GM21367 (cell line): ENCODE data around the gene SIN3B.
"Not testable (repeated sequence)": the region's sequence is repeated elsewhere in the genome, so short reads cannot be mapped to it uniquely, and the experiment has no call there.

ENCODE experiments used
- ATAC-seq: cut with Tn5 transposase; IDR thresholded peaks from one replicate; pipeline ENCODE4 v1.9.1; 2021; ENCODE audit not compliant: unreplicated experiment

The SIN3B gene

DNA sequence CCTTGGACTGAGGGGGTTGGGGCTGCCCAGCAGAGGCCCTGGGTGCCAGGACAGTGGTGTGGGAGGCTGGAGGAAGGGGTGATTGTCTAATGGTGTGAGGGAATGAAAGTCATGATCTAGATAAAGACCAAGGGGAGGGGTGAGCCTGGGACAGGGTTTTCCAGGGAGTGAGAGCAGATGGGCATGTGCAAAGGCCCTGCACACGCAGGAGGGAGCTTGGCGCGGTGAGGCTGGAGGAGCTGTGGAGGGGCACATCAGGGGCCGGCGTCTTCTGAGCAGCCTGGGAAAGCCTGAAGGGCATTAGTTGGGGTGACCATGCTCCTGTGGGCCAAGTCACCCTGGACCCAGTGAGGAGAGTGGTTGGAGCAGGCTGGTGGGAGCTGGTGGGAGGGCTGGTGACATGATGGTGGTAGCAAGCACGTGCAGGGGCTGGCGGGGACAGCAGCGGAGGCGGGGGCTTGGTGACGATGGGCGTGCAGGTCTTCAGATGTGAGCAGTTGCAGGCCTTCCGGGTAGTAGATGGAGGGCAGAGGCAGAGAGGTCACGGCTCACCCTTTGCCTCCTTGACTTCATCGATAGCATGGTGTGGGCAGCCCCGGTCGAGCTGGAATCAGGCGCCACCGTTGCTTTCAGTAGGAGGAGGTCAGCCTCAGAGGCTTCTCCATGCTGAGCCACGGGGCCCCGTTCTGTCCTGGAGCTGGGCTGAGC, 39.4 kb downstream of the SIN3B start:
- no peak for ATAC-seq

DNA sequence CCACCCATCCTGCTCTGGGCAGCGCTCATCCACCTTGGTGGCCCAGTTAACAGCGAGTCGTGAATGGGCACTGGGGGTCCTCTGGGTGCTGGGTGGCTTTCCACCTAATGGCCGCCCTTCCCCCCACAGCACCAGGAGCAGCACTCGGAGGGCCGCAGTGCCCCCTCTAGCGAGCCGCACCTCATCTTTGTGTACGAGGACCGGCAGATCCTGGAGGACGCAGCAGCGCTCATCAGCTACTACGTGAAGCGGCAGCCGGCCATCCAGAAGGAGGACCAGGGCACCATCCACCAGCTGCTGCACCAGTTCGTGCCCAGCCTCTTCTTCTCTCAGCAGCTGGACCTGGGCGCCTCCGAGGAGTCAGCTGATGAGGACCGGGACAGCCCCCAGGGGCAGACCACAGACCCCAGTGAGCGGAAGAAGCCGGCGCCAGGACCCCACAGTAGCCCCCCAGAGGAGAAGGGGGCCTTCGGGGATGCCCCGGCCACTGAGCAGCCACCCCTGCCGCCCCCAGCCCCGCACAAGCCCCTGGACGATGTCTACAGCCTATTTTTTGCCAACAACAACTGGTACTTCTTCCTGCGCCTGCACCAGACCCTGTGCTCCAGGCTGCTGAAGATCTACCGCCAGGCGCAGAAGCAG, 40.3 kb downstream of the SIN3B start:
- ATAC-seq = no peak

DNA sequence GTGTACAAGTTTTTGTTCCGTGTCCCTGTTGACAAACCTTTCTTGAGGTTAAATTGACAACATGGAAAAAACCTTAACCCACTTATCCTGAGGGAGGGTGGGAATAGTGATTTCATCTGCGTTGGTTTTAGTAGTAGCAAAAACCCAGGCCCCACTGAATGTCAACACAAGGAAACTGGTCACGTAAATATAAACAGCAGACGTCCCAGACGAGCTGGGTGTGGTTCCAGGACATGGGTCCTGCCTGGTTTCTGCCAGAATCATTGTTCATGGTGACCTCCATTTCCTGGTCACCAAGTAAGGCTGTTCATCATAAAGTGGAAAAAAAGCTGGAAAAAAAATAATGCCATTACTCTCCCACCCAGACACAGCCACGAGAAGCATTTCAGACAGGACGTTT, 42.7 kb downstream of the SIN3B start:
- ATAC-seq = no peak

DNA sequence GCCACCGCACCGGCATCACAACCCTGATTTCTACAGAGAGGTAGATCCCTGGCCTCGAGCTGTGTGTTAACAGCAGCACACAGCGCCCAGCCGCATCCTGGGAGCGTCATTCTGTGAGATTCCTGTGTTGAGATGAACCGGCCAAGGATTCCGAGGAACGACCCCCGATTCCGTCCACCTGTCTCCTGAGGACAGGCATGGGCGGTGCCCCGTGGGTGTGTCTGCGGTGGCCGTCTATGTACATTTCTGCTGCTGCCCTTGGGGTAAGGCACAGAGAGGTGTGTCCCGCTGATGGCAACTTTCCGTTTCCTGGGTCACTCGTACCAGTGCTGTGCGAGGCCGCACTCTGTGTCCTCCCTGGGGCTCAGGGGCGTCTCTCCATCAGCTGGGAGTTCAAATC, 43.5 kb downstream of the SIN3B start:
- ATAC-seq = no peak

DNA sequence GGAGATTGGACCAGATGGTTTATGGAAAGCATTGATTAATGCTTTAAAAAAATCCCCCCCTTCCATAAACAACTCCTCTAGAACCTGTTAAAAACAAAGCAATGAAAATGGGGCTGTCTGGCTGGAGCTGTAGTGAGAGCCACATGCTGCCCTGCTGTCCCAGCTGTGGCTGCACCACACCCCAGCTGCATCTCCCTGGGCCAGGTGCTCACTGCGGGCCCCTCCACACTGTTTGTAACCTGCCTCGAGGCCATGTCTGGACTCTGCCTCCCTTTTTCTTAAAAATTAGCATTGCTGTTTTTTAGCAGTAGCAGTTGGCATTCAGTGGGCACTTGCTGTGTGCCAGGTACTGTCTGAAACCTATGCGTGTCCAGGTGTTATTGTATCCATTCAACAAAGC, 44.4 kb downstream of the SIN3B start:
- ATAC-seq = no peak

DNA sequence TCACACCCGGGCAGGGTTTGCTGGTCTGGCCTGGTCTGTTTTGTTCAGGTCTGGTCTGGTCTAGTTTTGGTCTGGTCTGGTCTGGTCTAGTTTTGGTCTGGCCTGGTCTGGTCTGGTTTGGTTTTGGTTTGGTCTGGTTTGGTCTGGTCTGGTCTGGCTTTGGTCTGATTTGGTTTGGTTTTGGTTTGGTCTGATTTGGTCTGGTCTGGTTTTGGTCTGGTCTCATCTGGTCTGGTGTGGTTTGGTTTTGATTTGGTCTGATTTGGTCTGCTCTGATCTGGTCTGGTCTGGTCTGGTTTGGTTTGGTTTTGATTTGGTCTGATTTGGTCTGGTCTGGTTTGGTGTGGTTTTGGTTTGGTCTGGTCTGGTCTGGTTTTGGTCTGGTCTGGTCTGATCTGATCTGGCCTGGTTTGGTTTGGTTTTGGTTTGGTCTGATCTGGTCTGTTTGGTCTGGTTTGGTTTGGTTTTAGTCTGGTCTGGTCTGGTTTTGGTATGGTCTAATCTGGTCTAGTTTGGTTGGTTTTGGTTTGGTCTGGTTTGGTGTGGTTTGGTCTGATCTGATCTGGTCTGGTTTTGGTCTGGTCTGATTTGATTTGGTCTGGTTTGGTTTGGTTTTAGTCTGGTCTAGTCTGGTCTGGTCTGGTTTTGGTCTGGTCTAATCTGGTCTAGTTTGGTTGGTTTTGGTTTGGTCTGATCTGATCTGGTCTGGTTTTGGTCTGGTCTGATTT, 45.2 kb downstream of the SIN3B start:
- no peak for ATAC-seq

DNA sequence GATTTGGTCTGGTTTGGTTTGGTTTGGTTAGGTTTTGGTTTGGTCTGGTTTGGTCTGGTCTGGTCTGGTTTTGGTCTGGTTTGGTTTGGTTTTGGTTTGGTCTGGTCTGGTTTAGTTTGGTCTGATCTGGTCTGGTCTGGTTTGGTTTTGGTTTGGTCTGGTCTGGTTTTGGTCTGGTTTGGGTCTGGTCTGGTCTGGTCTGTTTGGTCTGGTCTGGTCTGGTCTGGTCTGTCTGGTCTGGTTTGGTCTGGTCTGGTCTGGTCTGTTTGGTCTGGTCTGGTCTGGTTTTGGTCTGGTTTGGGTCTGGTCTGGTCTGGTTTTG, 45.7 kb downstream of the SIN3B start:
- ATAC-seq = not testable (repeated sequence)

DNA sequence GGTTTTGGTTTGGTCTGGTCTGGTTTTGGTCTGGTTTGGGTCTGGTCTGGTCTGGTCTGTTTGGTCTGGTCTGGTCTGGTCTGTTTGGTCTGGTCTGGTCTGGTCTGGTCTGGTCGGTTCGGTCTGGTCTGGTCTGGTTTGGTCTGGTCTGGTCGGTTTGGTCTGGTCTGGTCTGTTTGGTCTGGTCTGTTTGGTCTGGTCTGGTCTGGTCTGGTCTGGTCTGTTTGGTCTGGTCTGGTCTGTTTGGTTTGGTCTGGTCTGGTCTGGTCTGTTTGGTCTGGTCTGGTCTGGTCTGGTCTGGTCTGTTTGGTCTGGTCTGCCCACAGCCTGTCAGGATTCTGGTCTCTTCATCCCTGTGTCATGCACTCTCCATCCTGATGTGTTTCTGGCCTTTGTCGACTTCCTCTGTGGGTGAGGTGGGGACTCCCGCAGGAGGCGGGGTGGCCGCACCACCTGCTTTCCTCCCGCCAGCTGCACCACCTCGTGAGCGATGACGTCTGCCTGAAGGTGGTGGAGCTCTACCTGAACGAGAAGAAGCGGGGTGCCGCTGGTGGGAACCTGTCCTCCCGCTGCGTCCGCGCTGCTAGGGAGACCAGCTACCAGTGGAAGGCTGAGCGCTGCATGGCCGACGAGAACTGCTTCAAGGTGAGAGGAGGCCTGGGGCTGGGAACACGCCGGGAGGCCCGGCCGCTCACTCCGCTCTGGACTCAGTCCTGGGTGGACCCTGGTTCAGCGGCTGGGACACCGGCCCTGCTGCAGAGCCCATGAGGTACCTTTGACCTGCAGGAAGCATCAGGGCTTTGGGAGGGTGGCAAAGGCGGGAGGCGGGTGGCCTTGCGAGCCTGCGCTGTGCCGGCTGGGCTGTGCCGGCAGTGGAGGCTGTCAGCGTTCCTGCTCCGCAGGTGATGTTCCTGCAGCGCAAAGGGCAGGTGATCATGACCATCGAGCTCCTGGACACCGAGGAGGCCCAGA, 46.7 kb downstream of the SIN3B start:
- ATAC-seq = no peak

DNA sequence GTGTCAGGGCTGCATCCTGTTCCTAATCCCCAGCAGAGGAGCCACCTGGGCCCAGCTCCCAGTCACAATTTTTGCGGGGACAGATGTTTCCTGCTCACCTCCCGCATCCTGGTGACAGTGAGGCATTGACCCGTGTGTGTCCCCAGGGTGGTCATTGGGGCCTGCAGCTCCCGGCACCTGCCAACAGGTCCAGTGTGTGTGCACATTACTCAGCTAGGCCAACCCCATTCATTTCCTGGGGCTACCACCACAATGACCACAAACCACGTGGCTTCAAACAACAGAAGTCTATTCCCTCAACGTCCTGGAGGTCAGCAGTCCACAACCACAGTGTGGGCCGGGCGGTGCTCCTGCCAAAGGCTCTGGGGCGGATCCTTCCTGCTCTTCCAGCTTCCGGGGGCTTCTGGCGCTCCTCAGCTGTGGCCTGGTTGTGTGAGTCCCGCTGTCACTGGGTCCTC, 47.7 kb downstream of the SIN3B start:
- no peak for ATAC-seq

DNA sequence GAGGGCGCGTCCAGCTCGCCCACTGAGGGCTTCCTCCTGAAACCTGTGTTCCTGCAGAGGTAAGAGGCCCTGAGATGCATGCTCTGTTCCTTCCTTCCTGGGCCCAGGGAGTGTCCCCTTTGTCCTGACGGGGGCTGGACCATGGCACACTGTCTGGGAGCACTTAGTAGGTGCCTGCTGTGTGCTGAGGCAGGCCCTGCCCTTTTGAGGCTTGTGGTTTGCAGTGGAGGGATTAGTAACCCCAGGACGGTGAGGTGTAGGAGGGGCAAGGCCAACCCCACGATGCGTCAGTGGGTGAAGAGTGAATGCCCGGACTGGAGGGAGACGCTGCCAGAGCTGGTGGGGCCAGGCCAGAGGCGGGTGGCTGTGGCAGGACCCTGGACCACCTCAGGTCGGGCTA, 48.4 kb downstream of the SIN3B start:
- no peak for ATAC-seq

DNA sequence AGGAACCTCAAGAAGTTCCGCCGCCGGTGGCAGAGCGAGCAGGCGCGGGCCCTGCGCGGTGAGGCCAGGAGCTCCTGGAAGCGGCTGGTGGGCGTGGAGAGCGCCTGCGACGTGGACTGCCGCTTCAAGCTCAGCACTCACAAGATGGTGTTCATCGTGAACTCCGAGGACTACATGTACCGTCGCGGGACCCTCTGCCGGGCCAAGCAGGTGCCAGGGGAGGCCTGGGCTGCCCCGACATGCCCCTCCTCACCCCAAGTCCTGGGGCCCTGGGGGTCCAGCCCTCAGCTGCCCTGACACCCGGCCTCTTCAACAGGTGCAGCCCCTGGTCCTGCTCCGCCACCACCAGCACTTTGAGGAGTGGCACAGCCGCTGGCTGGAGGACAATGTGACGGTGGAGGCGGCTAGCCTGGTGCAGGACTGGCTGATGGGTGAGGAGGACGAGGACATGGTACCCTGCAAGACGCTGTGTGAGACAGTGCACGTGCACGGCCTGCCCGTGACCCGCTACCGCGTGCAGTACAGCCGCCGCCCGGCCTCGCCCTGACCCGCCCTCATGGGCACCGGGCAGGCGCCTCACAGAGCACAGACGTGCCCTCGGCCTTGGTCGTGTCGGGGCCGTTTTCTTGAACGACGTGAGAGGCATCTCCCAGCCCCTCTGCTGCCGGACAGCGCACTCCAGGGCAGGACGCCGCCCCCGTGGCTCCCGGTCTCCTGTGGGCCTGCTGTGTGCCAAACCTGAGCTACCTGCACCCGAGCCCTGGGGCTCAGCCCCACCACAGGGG, 49.2 kb downstream of the SIN3B start:
- ATAC-seq = no peak

DNA sequence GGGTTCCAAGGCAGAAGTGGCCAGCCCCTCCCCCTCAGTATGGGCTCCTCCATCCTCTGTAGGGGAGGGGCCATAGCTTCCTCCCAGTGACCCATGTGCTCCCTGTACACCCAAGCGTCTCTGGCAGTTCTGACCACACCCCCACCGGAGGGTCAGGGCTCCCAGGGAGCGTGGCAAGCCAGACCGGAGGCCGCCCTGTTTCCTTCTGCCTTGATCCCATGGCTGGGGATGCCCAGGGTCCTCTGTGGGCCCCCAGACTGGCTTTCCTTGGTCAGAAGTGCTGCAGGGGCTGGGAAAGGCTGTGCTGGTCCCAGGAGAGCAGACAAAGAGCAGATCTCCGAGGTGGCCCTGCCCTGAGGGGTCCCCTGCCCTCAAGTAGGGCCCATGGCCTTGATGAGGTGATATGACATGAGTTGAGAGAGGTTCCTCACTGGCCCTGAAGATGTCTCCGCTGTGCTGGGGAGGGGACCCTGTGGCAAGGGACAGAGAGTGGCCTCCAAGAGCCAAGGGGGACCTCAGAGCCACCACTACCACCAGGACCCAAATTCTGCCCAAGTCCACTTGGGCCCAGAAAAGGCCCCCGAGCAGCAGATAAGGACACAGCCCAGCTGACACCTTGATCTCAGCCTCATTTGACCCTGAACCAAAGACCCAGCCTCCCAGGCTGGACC, 51.8 kb downstream of the SIN3B start:
- ATAC-seq = no peak

DNA sequence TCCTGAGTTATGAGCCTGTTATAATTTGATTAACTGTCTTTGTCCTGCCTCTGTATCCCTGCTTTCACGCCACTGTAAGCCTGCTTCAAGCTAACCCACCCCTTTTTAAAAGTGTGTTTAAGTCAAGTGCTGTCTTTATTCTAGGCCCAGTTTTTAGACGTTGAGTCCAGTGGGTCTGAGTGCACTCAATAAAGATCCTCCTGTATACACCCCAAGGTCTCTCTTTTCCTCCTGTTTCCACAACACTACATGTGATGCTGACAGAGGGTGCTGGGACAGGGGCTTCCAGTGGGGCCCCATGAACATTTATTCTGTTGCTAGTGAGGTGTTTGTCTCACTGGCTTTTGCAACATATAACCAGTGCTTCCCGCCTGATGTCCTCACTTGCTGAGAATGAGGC, 52.9 kb downstream of the SIN3B start:
- ATAC-seq = no peak

DNA sequence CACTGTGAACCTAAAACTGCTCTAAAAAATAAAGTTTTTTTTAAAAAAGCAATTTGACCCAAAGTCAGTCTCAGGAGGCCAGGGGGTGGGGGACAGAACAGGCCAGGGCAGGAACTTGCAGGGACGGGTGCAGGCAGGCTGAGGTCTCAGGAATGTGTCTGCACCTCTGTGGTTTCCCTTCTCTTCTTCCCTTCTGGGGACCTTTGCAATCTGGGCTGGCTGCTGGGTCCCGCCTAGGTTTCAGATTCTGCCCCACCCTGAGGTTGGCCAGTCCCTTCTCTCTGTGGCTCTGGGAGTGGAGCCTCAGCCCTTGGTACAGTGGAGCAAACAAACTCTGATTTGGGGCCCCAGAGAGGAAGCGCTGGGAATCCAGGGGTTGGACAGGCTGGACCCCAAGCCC, 54.3 kb downstream of the SIN3B start:
- no peak for ATAC-seq

DNA sequence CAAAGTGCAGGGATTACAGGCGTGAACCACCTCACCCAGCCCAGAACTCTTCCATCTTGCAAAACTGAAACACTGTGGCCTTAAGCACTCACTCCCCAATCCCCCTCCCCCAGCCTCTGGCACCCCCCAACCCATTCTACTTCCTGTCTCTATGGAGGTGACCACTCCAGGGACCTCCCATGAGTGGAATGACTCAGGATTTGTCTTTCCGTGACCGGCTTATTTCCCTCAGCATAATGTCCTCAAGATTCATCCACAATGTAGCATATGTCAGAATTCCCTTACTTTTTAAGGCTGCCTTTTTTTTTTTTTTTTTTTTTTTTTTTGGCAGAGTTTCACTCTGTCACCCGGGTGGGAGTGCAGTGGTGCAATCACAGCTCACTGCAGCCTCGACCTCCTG, 56.0 kb downstream of the SIN3B start:
- ATAC-seq = no peak

DNA sequence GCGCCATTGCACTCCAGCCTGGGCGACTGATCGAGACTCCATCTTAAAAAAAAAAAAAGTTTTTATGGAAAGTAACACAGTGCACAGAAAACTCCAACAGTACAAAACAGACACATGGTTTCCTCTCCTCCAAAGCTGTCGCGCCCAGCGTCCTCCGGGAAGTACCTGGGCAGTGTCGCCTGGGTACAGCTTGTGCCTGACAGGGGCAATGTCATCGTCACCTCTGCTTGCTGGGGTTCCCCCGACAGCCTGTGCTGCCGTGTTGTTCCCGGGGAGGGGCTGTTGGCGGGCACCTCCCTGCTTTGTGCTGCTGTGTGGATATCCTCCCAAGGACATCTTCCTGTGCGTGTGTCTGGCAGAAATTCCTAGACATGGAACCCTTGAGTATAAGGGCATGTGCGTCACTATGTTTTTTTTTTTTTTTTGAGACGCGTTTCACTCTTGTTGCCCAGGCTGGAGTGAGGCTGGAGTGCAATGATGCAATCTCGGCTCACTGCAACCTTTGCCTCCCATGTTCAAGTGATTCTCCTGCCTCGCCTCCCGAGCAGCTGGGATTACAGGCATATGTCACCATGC, 57.2 kb downstream of the SIN3B start:
- no peak for ATAC-seq

DNA sequence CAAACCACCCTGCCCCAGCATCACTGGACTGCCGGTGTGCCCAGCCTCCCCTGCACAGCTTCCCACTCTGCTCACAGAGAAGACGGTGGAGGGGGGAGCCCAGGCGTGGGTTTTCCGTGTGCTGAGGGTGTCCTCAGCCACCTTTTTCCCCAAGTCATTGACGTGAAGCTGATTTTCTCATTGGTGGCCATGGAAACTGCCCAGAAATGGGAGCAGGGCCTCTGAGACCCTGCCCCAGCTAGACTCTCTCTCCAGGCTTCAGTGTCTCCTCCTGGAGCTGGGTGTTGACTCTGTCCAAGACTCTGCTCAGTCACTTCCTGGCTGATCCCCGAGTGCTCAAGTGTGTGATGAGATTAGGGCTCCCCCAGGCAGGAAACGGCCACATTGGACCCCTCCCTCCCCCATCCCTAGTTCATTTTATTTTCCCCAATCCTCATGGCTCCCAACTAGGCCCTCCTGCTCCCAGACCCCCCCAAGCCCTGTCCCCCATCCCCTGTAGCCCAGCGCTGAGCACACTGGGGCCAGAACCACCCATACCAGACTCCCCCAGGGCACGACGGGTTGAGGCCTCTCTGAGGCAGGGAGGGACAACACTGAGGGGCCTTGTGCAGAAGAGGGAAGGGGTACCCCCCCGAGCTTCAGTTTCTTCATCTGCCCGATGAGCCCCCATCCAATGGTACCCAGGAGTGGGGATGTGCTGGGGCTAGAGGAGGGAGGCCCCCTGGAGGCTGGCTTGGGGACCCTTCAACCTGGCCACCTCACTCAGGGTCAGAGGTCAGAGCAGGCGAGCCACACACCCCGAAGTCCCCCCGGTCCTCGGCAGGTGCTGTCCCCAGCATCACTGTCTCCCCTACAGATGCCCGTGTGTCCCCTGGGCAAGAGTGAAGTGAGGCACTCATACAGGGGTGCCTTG, 58.4 kb downstream of the SIN3B start:
- no peak for ATAC-seq

DNA sequence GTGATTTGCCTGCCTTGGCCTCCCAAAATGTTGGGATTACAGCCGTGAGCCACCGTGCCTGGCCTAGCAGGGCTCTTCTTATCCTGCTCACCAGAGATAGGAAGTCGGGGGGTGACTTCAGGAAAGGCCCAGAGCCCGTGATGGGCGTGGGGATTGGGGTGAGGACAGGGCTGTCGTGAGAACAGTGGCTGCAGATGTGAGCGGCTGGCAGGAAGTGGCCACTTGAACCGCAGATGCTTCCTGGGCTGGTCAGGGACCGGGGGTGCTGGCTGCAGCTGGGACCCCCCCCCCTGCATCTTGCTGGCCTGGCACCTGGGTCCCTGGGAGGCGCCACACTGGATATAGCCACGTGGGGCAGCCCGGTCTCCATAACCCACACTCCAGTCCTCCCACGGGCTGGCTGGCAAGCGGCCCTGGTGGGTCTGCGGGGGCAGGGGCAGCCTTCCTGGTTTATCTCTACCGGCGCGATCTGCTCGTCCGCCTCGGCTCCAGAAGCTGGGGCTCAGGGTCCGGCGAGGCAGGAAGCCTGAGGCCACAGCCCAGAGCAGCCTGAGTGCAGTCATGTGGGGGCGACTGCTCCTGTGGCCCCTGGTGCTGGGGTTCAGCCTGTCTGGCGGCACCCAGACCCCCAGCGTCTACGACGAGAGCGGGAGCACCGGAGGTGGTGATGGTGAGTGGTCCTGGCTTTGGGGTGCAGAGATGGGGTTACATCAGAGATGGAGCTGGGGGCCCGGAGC, 59.6 kb downstream of the SIN3B start, which contains the start of gene F2RL3:
Gene F2RL3, plus strand, starts transcription at position 371 of the 737 bp plus-strand sequence. Its CDS starts 191 bp downstream, at position 562.
- ATAC-seq = no peak
